DOHH2 (cell line): ENCODE data around the gene TINAGL1.

ENCODE experiments used
- EZH2phosphoT487 ChIP-seq: fragments of 200-600 bp; sonication (generic); IDR thresholded peaks from 2 replicates; pipeline ENCODE4 v1.6.1; 2017; ENCODE audit warnings: borderline replicate concordance, mild to moderate bottlenecking, antibody characterized with exemption, low read length, moderate library complexity, mixed read lengths
- TF ChIP-seq, protein P1 (sequence below): fragments of 200-600 bp; sonication (generic); IDR thresholded peaks from one replicate; pipeline ENCODE4 v1.5.1; 2014; ENCODE audit warnings: antibody characterized with exemption, mild to moderate bottlenecking, low read depth, low read length; ENCODE audit not compliant: poor library complexity, severe bottlenecking

DNA sequence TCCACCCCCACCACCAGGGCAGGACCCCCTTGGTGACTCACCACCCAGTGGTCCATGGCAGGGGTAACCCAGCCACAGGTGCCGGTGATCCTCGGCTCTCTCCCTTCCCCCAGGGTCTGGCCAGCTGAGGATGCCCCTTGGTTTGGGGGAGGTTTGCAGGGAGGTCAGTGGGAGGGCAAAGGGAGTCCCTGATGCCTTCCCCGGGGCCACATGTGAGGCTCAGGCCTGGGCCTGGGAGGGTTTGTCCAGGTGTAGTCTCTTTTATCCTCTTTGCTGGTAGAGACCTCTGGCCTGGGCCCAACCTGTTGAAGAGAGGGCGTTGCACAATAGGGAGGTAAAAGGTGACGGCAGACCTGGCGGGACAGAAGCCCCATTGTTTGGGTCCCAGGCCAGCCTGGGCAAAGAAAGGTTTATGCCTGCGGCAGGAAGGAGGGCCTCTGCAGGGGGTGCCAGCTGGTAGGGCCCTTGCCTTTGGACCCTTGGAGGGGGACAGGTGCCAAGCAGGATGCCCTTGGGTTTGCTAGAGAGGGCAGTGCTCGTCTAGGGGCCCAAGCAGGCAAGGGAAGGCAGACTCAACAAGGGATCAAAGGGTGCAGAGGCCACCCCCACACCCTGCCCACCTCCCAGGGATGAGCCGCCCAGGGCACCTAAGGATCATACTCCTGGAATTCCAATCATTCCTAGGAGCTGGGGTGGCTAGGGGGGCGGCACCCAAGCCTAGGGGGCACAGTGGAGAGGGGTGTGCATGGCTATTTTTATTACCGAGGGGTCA, 760 bp upstream of the TINAGL1 start:
- TF ChIP-seq, protein P1, sequence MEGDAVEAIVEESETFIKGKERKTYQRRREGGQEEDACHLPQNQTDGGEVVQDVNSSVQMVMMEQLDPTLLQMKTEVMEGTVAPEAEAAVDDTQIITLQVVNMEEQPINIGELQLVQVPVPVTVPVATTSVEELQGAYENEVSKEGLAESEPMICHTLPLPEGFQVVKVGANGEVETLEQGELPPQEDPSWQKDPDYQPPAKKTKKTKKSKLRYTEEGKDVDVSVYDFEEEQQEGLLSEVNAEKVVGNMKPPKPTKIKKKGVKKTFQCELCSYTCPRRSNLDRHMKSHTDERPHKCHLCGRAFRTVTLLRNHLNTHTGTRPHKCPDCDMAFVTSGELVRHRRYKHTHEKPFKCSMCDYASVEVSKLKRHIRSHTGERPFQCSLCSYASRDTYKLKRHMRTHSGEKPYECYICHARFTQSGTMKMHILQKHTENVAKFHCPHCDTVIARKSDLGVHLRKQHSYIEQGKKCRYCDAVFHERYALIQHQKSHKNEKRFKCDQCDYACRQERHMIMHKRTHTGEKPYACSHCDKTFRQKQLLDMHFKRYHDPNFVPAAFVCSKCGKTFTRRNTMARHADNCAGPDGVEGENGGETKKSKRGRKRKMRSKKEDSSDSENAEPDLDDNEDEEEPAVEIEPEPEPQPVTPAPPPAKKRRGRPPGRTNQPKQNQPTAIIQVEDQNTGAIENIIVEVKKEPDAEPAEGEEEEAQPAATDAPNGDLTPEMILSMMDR, result no peak
- TF ChIP-seq EZH2phosphoT487, result no peak
